Prostate gland (tissue), 2 donors: ENCODE results near the gene ENHO.

Experiments used
- POLR2AphosphoS5 ChIP-seq: sonication (generic); formaldehyde crosslinking; IDR thresholded peaks from one replicate; pipeline ENCODE4 v1.6.1; 2017; ENCODE audit warnings: antibody characterized with exemption
- TF ChIP-seq, protein P1 (sequence below), 4 experiments: fragments of 200-600 bp in 2 of 4; fragments of 450-650 bp in 2 of 4; sonication (generic) in 2 of 4; IDR thresholded peaks; 1 replicate in 3 of 4; 2 replicates in 1 of 4; pipeline ENCODE4 v1.5.1; 2016 to 2019; ENCODE audit warnings: antibody characterized with exemption in 4 of 4, mild to moderate bottlenecking in 2 of 4, moderate library complexity in 2 of 4

DNA sequence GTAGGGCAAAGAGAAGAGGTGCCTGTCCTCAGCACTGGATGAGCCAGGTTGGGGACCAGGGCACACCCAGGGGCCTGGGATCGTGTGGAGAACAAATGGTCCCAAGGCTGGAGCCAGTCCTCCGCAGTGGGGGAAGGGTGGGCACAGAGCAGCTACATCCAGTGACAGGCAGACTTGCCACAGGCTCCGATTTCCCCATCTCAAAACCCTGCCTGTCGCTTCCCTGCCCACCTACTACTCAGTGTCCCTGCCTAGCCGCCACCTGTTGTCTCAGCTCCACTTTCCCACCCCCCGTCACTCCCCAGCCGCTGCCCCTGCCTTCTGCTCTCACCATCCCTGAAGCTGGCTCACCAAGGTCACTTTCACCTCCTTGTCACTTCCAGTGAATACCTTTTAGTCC, 13.9 kb upstream of the ENHO start:
- no peak for TF ChIP-seq POLR2AphosphoS5
- TF ChIP-seq, protein P1, sequence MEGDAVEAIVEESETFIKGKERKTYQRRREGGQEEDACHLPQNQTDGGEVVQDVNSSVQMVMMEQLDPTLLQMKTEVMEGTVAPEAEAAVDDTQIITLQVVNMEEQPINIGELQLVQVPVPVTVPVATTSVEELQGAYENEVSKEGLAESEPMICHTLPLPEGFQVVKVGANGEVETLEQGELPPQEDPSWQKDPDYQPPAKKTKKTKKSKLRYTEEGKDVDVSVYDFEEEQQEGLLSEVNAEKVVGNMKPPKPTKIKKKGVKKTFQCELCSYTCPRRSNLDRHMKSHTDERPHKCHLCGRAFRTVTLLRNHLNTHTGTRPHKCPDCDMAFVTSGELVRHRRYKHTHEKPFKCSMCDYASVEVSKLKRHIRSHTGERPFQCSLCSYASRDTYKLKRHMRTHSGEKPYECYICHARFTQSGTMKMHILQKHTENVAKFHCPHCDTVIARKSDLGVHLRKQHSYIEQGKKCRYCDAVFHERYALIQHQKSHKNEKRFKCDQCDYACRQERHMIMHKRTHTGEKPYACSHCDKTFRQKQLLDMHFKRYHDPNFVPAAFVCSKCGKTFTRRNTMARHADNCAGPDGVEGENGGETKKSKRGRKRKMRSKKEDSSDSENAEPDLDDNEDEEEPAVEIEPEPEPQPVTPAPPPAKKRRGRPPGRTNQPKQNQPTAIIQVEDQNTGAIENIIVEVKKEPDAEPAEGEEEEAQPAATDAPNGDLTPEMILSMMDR (IDR thresholded peaks at IDR 0.05), result no peak
